Ectodermal cell (in vitro differentiated cells): ENCODE data around the gene SEC14L1. TPM values are rescaled to one million over a fixed set of nuclear protein-coding genes. Genes with fewer than 3 reads are reported as not detected.
"Not testable (repeated sequence)": the region's sequence is repeated elsewhere in the genome, so short reads cannot be mapped to it uniquely, and the experiment has no call there.

Experiments used
- H3K27ac ChIP-seq: 2 replicates; pipeline ENCODE4 v1.7.0; 2013; ENCODE audit warnings: mild to moderate bottlenecking, low read depth, low read length; ENCODE audit not compliant: insufficient read depth, poor library complexity, severe bottlenecking
- H3K27me3 ChIP-seq: 2 replicates; pipeline ENCODE4 v1.7.0; 2013; ENCODE audit warnings: mild to moderate bottlenecking, low read length; ENCODE audit not compliant: insufficient read depth, control insufficient read depth, poor library complexity, severe bottlenecking
- H3K36me3 ChIP-seq: one replicate; pipeline ENCODE4 v1.7.0; 2013; ENCODE audit warnings: low read length; ENCODE audit not compliant: control insufficient read depth, insufficient read depth
- H3K4me1 ChIP-seq: one replicate; pipeline ENCODE4 v1.7.0; 2013; ENCODE audit warnings: low read length; ENCODE audit not compliant: control insufficient read depth, insufficient read depth
- H3K4me3 ChIP-seq: 2 replicates; pipeline ENCODE4 v1.7.0; 2013; ENCODE audit warnings: low read depth, low read length, control low read depth; ENCODE audit not compliant: insufficient read depth
- H3K9me3 ChIP-seq: 2 replicates; pipeline ENCODE4 v1.7.0; 2013; ENCODE audit warnings: mild to moderate bottlenecking, low read length, moderate library complexity; ENCODE audit not compliant: control insufficient read depth
- WGBS, 2 experiments: methylation state at CpG; one replicate each; pipeline ENCODE4 v1.1.7; 2013; ENCODE audit warnings: missing lambda C conversion rate in 2 of 2; 5-methylcytosine and 5-hydroxymethylcytosine counted together
- polyA plus RNA-seq, 4 experiments: library from polyadenylated mRNA; stranded (reverse); fragments of 50-300 nt; gene quantifications; one replicate each; pipeline ENCODE4 v1.2.3, GENCODE V29; 2013

The SEC14L1 gene
- polyA plus RNA-seq (2013, experiment 1 of 4), result 114 TPM
- polyA plus RNA-seq (2013, experiment 2 of 4), result 134 TPM
- polyA plus RNA-seq (2013, experiment 3 of 4), result 94.4 TPM
- polyA plus RNA-seq (2013, experiment 4 of 4), result 113 TPM

DNA sequence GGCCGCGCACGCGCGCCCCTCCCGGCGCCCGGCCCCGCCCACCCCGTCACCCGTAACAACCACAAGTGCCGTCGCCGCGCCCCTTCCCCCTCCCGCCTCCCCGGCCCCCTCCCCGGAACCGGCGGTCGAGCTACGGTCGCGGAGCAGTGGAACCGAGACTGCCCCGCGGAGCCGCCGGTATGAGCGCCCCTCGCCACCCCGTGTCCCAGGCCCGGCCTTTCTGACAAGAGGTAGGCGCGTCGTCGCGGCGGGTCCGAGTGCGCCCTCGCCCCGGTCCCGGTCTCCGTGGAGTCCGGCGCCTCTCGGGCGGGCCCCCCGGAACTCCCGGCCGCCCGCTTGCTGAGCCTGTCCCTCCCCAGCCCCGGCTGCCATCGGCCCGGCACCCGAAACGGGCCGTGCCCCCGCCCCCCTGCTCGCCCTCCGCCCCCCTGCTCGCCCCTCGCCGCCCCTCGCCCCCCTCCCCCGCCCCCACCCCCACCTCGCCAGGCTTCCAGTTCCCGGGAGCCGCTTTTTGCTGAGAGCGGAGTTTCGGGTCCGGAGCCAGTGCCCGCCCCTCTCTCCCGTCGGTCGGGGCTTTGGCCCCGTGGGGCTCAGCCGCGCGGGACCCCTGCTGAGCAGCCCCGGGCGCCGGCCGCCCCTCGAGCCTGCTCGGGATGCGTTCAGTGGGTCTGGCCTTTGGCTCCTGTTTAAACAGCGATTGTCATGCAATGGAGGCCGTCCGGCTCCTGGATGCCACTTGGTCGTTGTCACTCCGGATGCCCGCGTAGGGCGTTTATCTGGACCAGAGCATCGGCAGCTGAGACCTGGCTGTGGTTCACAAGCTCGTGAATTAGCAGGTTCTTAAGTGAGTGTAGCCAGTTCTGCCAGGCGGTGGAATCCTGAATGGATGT is at the start of gene SEC14L1:
Gene SEC14L1, plus strand, starts transcription at position 92 of the 890 bp plus-strand sequence. CDS start 2,628 bp downstream, outside the sequence.
- WGBS, 2 experiments, result 0 to 1% methylated on average over 89 to 95 of the region's 99 CpGs
- H3K4me1 ChIP-seq, result peaks cover 5% of the 10 kb centered on the region
- peak within 1 kb of the TSS; percentile 69 for H3K4me3 ChIP-seq
- H3K9me3 ChIP-seq, result no peaks in the 10 kb centered on the region
- peaks cover 12% of the 10 kb centered on the region for H3K36me3 ChIP-seq
- H3K27ac ChIP-seq, result peak within 1 kb of the TSS; percentile 77
- H3K27me3 ChIP-seq, result no peaks in the 10 kb centered on the region

DNA sequence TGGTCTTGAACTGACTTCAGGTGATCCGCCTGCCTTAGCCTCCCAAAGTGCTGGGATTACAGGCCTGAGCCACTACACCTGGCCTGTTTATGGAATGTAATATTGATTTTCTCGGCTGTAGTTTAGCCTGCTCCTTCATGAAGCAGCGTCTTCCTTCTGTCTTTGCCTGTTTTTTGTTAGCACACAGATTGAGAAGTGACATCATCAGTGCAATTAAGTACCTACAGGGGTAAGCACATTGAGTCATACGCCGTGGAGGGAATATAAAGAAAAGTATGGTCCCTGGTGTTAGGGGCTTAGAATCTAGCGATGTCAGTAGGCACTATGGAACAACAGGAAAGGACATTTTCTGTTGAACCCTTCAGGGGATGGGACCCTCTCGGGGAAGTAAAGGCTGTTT is 48.7 kb upstream of the SEC14L1 start:
- WGBS, 2 experiments, result 92 to 95% methylated on average over 7 of the region's 7 CpGs
- Histone ChIP-seq H3K4me3 (no peak overlapping the region), H3K4me1 (no peaks in the 10 kb centered on the region), H3K27ac (no peak overlapping the region), H3K9me3 (no peaks in the 10 kb centered on the region), H3K27me3 (no peaks in the 10 kb centered on the region), H3K36me3 (no peaks in the 10 kb centered on the region)

DNA sequence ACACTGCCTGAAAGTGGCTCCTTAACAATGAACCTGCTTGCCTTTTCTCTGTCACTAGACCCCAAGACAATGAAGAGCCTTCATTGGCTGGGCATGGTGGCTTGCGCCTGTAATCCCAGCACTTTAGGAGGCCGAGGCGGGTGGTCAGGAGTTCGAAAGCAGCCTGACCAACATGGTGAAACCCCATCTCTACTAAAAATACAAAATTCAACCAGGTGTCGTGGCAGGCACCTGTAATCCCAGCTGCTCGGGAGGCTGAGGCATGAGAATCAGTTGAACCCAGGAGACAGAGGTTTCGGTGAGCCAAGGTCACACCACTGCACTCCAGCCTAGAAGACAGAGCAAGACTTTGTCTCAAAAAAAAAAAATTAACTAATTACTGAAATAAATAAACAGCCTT is 45.3 kb upstream of the SEC14L1 start:
- Histone ChIP-seq H3K27me3 (no peaks in the 10 kb centered on the region), H3K9me3 (no peaks in the 10 kb centered on the region), H3K27ac (no peak overlapping the region), H3K4me3 (no peak overlapping the region), H3K36me3 (no peaks in the 10 kb centered on the region), H3K4me1 (no peaks in the 10 kb centered on the region)
- WGBS, 2 experiments, result 91 to 92% methylated on average over 7 of the region's 7 CpGs

DNA sequence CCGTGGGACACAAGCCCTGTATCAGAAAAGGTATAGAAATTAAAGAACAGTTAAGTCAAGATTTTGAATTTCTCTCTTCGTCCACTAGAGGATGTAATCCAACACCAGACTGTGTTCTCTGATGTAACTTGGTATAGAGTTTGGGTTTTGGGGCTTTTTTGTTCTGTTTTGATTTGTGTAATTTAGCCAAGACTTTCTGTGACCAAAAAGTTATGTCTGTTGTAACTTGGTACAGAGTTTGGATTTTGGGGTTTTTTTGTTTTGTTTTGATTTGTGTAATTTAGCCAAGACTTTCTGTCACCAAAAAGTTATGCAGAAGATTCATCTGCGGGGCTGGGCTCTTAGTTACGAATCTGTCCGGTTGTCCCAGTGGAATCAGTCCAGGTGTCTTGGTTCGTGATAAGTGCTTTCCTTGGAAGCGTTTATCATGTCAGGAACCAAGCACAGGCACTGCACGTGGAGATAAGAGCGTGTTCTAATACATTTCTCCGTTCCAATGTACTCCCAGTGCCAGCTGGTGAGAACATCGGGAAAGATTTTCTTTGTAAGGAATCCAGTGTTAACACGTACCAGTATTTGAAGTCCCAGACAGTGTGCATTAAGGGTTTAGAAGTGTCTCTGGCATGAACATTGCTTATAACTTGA is 44.1 kb upstream of the SEC14L1 start:
- H3K36me3 ChIP-seq, result no peaks in the 10 kb centered on the region
- 90 to 93% methylated on average over 12 of the region's 12 CpGs for whole genome bisulfite sequencing, 2 experiments
- no peaks in the 10 kb centered on the region for H3K4me1 ChIP-seq
- H3K27me3 ChIP-seq, result no peaks in the 10 kb centered on the region
- no peak overlapping the region for H3K27ac ChIP-seq
- H3K9me3 ChIP-seq, result no peaks in the 10 kb centered on the region
- no peak overlapping the region for H3K4me3 ChIP-seq

DNA sequence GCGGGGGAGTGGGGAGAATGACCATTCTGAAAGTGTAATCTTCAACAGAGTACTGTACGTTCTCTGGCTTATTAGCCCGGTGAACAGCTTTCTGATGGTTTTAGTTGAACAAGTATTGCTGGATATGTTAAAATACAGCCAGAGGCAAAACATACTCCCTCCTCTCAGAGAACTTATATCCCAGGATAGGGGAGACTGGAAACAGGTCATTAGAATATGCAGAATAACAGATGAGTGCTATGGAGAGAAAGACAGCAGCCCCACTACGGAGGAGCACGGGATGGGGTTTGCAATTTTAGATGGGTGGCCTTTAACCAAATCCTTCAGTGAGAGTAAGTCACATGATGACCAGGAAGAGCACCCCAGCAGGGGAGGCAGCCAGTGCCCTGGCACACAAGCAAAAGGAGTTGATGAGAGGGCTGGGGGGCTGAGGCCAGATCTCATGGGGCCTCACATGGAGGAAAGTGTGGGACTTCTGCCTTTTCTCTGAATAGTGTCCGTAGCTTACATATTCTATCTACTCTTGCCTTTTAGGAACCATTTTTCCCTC is 43.1 kb upstream of the SEC14L1 start:
- 88 to 89% methylated on average over 6 of the region's 6 CpGs for WGBS, 2 experiments
- H3K9me3 ChIP-seq, result no peaks in the 10 kb centered on the region
- no peak overlapping the region for H3K4me3 ChIP-seq
- no peaks in the 10 kb centered on the region for H3K36me3 ChIP-seq
- no peak overlapping the region for H3K27ac ChIP-seq
- no peaks in the 10 kb centered on the region for H3K4me1 ChIP-seq
- no peaks in the 10 kb centered on the region for H3K27me3 ChIP-seq

DNA sequence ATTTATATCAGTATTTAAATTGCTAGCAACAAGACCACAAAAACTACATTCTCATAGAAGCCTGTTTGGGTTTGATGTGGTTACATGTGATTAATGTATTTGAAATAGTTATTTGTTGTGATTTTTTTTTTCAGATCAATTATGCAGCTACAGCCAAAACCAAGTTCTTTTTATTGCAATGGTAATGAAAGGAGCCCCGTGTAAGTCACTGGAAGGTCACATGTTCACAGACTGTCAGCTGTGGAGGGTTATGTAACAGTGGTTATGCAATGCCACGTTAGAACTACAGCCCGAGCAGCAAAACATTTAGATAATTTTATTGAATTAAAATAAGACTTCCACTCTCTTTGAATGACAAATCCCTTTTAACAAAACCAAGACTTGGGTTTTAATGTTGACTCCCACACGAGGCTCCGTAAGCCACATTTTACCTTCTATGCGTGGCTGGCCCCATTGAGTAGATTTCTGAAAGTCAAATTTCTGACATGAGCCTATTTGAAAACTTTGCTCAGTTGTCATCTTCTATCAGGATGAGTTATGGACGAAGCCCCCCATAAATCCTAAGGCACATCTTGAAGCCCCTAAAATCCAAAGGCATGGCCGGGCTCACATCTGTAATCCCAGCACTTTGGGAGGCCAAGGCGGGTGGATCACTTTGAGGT is 41.8 kb upstream of the SEC14L1 start:
- no peak overlapping the region for H3K27ac ChIP-seq
- no peaks in the 10 kb centered on the region for H3K27me3 ChIP-seq
- WGBS, 2 experiments, result 69 to 74% methylated on average over 9 of the region's 9 CpGs
- H3K4me1 ChIP-seq, result no peaks in the 10 kb centered on the region
- H3K36me3 ChIP-seq, result no peaks in the 10 kb centered on the region
- no peaks in the 10 kb centered on the region for H3K9me3 ChIP-seq
- no peak overlapping the region for H3K4me3 ChIP-seq

DNA sequence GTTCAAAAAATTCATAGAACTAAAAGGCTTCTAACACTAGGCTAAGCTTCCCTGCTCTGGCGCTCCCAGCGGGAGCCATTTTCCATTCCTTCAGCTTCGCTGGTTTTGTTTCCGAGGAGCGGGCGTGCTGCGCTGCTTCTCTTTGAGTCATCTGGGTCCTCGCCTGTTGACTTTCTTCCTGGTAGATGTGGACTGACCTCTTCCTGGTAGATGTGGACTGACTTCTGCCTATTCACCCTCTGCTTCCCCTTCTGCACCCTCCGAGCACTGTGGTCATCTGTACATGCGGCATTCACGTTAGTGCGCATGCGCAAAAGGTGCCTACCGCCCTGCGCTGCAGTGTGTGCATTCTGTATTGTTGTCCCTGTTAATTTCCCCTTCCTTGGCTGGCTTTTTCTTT is 40.8 kb upstream of the SEC14L1 start:
- Histone ChIP-seq H3K27me3 (no peaks in the 10 kb centered on the region), H3K36me3 (no peaks in the 10 kb centered on the region), H3K4me3 (no peak overlapping the region), H3K9me3 (no peaks in the 10 kb centered on the region), H3K4me1 (no peaks in the 10 kb centered on the region), H3K27ac (no peak overlapping the region)
- 94 to 95% methylated on average over 15 of the region's 15 CpGs for WGBS, 2 experiments

DNA sequence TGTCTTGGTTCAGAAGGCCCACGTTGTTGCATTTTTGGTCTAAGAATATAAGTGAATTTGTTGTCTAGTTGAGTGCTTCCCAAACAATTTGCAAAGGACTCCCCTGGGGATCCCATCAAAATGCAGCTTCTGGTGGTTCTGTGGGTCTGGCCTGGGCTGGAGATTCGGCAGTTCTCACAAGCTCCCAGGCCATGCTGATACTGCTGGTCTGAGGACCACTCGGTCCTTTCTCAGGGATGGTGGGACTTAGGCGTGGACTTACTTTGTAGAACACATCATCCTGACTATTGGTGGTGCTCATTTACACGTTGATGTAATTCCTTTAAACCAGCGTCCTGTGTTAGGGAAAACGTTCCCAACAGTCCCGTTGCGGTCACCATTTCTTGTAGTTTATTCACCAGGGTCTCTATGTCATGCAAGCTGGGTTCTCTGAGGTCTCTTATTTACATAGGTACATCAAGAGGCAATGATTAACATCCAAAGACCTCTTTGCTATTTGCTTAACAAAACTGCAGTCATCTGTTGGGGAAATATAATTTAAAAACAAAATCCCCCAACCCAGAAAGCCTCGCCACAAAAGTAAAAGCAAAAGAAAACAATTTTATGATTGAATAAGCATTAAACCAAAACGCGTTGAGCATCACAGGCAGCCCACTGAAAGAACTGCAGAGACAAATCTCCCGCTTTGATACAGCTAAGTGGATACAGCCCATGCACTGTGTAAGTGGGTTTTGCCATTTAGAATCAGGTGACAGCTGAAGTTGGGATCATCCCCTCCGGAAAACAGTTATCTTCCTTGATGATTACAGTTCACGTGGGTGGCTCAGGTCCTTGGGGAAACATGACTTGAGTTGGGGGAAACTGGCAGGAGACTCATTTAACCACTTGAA is 39.0 kb upstream of the SEC14L1 start:
- Histone ChIP-seq H3K4me3 (no peak overlapping the region), H3K27ac (no peak overlapping the region), H3K36me3 (no peaks in the 10 kb centered on the region), H3K4me1 (no peaks in the 10 kb centered on the region), H3K9me3 (no peaks in the 10 kb centered on the region), H3K27me3 (no peaks in the 10 kb centered on the region)
- 88% methylated on average over 15 of the region's 15 CpGs for WGBS, 2 experiments

DNA sequence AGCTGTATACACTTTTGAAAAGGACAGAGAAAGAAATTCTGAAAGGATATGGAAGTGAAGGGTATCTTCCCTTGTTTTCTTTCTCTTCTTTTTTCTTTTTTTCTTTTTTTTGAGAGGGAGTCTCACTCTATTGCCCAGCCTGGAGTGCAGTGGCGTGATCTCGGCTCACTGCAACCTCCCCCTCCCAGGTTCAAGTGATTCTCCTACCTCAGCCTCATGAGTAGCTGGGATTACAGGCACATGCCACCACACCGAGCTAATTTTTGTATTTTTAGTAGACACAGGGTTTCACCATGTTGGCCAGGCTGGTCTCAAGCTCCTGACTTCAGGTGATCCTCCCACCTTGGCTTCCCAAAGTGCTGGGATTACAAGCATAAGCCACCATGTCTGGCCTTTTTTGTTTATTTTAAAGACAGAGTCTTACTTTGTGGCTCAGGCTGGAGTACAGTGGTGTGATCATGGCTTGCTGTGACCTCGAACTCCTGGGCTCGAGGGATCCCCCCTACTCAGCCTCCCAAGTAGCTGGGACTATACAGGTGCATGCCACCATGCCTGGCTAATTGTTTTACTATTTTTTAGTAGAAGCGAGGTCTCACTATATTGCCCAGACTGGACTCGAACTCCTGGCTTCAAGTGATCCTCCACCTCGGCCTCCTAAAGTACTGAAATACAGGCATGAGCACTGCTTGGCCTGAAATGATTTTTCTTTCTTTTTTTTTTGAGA is 38.2 kb upstream of the SEC14L1 start:
- H3K4me3 ChIP-seq, H3K27me3 ChIP-seq, H3K27ac ChIP-seq, H3K36me3 ChIP-seq, H3K4me1 ChIP-seq, H3K9me3 ChIP-seq: not testable (repeated sequence)
- 94% methylated on average over 8 of the region's 8 CpGs for WGBS, 2 experiments
